ENCODE data around the gene FOXP3.
"Not testable (repeated sequence)": the region's sequence is repeated elsewhere in the genome, so short reads cannot be mapped to it uniquely, and the experiment has no call there.

- not testable (repeated sequence) for TF ChIP-seq CTCF (conservative IDR thresholded peaks at IDR 0.05 in 1 of 2, IDR thresholded peaks at IDR 0.05 in 1 of 2; ENCODE audit: low read depth in 1 of 2, low read length in 2 of 2); EZH2 (IDR thresholded peaks at IDR 0.05; ENCODE audit: low read length, missing control alignments)
These were observed 34.8 kb upstream of the FOXP3 start for GRCh38 chrX:49299293-49299692.
